ENCODE data around the gene POMP. TPM values are rescaled to one million over a fixed set of nuclear protein-coding genes. Genes with fewer than 3 reads are reported as not detected.

Gene POMP
- total RNA-seq, 1 experiment from 2014 or later = 102 TPM

GRCh38 chr13:28654276-28654675, 4.7 kb upstream of the POMP start:
- Histone ChIP-seq H2BK12ac (ENCODE audit: insufficient read length, low read depth, low read length) (no peak overlapping the region), H2BK15ac (ENCODE audit: low read depth, low read length) (no peak overlapping the region), H3K4me1 (ENCODE audit: insufficient read depth, low read length) (peaks cover 3% of the 10 kb centered on the region; the same call in 1 of the 2 replicates), H4K20me1 (ENCODE audit: control insufficient read depth, insufficient read depth, insufficient read length) (no peaks in the 10 kb centered on the region), H3K18ac (ENCODE audit: insufficient read length, low read depth, low read length) (no peak overlapping the region), H3K4me2 (ENCODE audit: insufficient read depth, insufficient read length, low read length) (no peak overlapping the region), H4K5ac (ENCODE audit: insufficient read length, low read depth, low read length) (no peak overlapping the region), H3K23me2 (ENCODE audit: insufficient read length, low read depth, low read length, poor library complexity, severe bottlenecking) (peaks cover 3% of the 10 kb centered on the region), H4K91ac (ENCODE audit: insufficient read length, low read depth, low read length) (no peak overlapping the region), H2BK20ac (ENCODE audit: low read depth, low read length, poor library complexity, severe bottlenecking) (no peak overlapping the region), H3K27ac (ENCODE audit: insufficient read length, low read depth, low read length) (no peak overlapping the region), H4K8ac (replicated peaks; ENCODE audit: insufficient read length, low read depth, low read length) (no peak overlapping the region), H3T11ph (ENCODE audit: low read length) (no peak overlapping the region), H3K14ac (ENCODE audit: insufficient read depth, low read length) (no peak overlapping the region), H2BK5ac (ENCODE audit: insufficient read length, low read length) (no peak overlapping the region), H3K56ac (ENCODE audit: insufficient read length, low read depth, low read length) (no peak overlapping the region), H3K27me3 (ENCODE audit: insufficient read depth, low read length) (no peaks in the 10 kb centered on the region), H2AK5ac (ENCODE audit: insufficient read length, low read length) (no peak overlapping the region), H2AFZ (ENCODE audit: low read length) (no peak overlapping the region), H3K4ac (ENCODE audit: low read depth, low read length) (no peak overlapping the region), H3K9ac (ENCODE audit: extremely low read depth, insufficient read length, low read length) (no peak overlapping the region), H2BK120ac (ENCODE audit: low read depth, low read length, poor library complexity, severe bottlenecking) (no peak overlapping the region), H3K9me3 (ENCODE audit: control insufficient read depth, low read depth, low read length) (no peaks in the 10 kb centered on the region), H3K79me1 (ENCODE audit: insufficient read depth, low read depth, low read length, poor library complexity, severe bottlenecking) (peaks cover 6% of the 10 kb centered on the region), H3K79me2 (ENCODE audit: insufficient read depth, low read length) (peaks cover 14% of the 10 kb centered on the region; the same call in 1 of the 2 replicates), H3K23ac (ENCODE audit: insufficient read length, low read depth, low read length) (no peak overlapping the region)
- Mint-ChIP-seq H3K9me3 (no peaks in the 10 kb centered on the region), H3K36me3 (ENCODE audit: insufficient read depth in 1 of 3, low read depth in 3 of 3) (no peaks in the 10 kb centered on the region), H3K4me3 (no peak overlapping the region), H3K4me1 (peaks cover 25% of the 10 kb centered on the region in 2 experiments), H3K27me3 (ENCODE audit: low read depth) (no peaks in the 10 kb centered on the region), H3K27ac (no peak overlapping the region)
- WGBS (ENCODE audit: extremely low coverage, insufficient read length, low lambda C conversion rate) = no CpG with 5 or more reads among the region's 1 CpG
- no peak for DNase-seq
- no peak for TF ChIP-seq CTCF (conservative IDR thresholded peaks at IDR 0.05)

Data from H9 (cell line).